HEK293 (cell line): ENCODE data around the gene PALMD.

ENCODE experiments used
- CTCF ChIA-PET: fragments of 350-600 bp; formaldehyde crosslinking; extraction: SDS; loops from one replicate; lab custom pipeline; 2021; ENCODE audit warnings: antibody characterized with exemption; lab: Yijun Ruan, JAX
- POLR2A ChIA-PET: fragments of 300-600 bp; formaldehyde crosslinking; extraction: SDS; loops from one replicate; lab custom pipeline; 2020; ENCODE audit warnings: antibody characterized with exemption, inconsistent platforms; lab: Yijun Ruan, JAX
- H3K27ac ChIP-seq: fragments of 200-500 bp; sonication (Bioruptor generic); 2 replicates; pipeline ENCODE4 v1.5.1; 2014; ENCODE audit warnings: low read depth, low read length, control low read depth, inconsistent platforms; ENCODE audit errors: extremely low read depth
- H3K36me3 ChIP-seq, 2 experiments: fragments of 200-500 bp in 1 of 2; sonication (Bioruptor generic) in 1 of 2; 1 replicate in 1 of 2; 2 replicates in 1 of 2; pipeline ENCODE4 v1.5.1; 2014 to 2017; ENCODE audit warnings: inconsistent platforms in 2 of 2, low read length in 2 of 2; ENCODE audit not compliant: control insufficient read depth in 2 of 2, insufficient read depth in 1 of 2
- H3K4me1 ChIP-seq: fragments of 200-500 bp; sonication (Bioruptor generic); 2 replicates; pipeline ENCODE4 v1.5.1; 2014; ENCODE audit warnings: mild to moderate bottlenecking, low read length, inconsistent platforms; ENCODE audit not compliant: control insufficient read depth, insufficient read depth
- H3K4me3 ChIP-seq: 2 replicates; pipeline ENCODE4 v1.5.1; 2011; ENCODE audit warnings: low read depth, mild to moderate bottlenecking, control low read depth, low read length, moderate library complexity
- H3K9me3 ChIP-seq: fragments of 200-500 bp; sonication (Bioruptor generic); 2 replicates; pipeline ENCODE4 v1.5.1; 2014; ENCODE audit warnings: low read depth, low read length, inconsistent platforms; ENCODE audit not compliant: control insufficient read depth, insufficient read depth
- BCL11B ChIP-seq: fragments of 450-650 bp; formaldehyde crosslinking; IDR thresholded peaks from 2 replicates; pipeline ENCODE4 v1.5.1; 2016; ENCODE audit warnings: low read depth, missing biosample characterization, missing genetic modification characterization
- PRDM6 ChIP-seq: fragments of 450-650 bp; formaldehyde crosslinking; IDR thresholded peaks from 2 replicates; pipeline ENCODE4 v1.5.1; 2017; ENCODE audit warnings: missing biosample characterization, missing genetic modification characterization
- REPIN1 ChIP-seq: fragments of 450-650 bp; formaldehyde crosslinking; IDR thresholded peaks from 2 replicates; pipeline ENCODE4 v1.5.1; 2017; ENCODE audit warnings: missing biosample characterization, missing genetic modification characterization, low read depth
- SP2 ChIP-seq: fragments of 450-650 bp; formaldehyde crosslinking; IDR thresholded peaks from 2 replicates; pipeline ENCODE4 v1.5.1; 2016; ENCODE audit warnings: missing biosample characterization, missing genetic modification characterization
- SP7 ChIP-seq: fragments of 450-650 bp; formaldehyde crosslinking; IDR thresholded peaks from 2 replicates; pipeline ENCODE4 v1.5.1; 2016; ENCODE audit warnings: missing biosample characterization, missing genetic modification characterization
- TCF7L2 ChIP-seq: IDR thresholded peaks from 2 replicates; pipeline ENCODE4 v1.6.1; 2011; ENCODE audit warnings: low read depth, mild to moderate bottlenecking, inconsistent platforms, low read length, moderate library complexity, borderline replicate concordance
- WT1 ChIP-seq: fragments of 450-650 bp; formaldehyde crosslinking; IDR thresholded peaks from 2 replicates; pipeline ENCODE4 v1.5.1; 2016; ENCODE audit warnings: missing biosample characterization, missing genetic modification characterization
- ZBTB49 ChIP-seq: fragments of 450-650 bp; formaldehyde crosslinking; IDR thresholded peaks from 2 replicates; pipeline ENCODE4 v1.5.1; 2016; ENCODE audit warnings: missing biosample characterization, missing genetic modification characterization, low read depth
- ZFHX2 ChIP-seq: fragments of 450-650 bp; formaldehyde crosslinking; conservative IDR thresholded peaks from 2 replicates; pipeline ENCODE4 v1.5.1; 2016; ENCODE audit warnings: missing biosample characterization, missing genetic modification characterization
- ZFP69B ChIP-seq: fragments of 450-650 bp; formaldehyde crosslinking; IDR thresholded peaks from 2 replicates; pipeline ENCODE4 v1.5.1; 2016; ENCODE audit warnings: missing biosample characterization, missing genetic modification characterization
- ZNF114 ChIP-seq: fragments of 450-650 bp; formaldehyde crosslinking; IDR thresholded peaks from 2 replicates; pipeline ENCODE4 v1.5.0; 2017; ENCODE audit warnings: missing biosample characterization, missing genetic modification characterization
- ZNF146 ChIP-seq: fragments of 450-650 bp; formaldehyde crosslinking; IDR thresholded peaks from 2 replicates; pipeline ENCODE4 v1.5.1; 2016; ENCODE audit warnings: missing biosample characterization, missing genetic modification characterization
- ZNF211 ChIP-seq: fragments of 450-650 bp; formaldehyde crosslinking; IDR thresholded peaks from 2 replicates; pipeline ENCODE4 v1.5.1; 2016; ENCODE audit warnings: low read depth, missing biosample characterization, missing genetic modification characterization
- ZNF302 ChIP-seq: fragments of 450-650 bp; formaldehyde crosslinking; IDR thresholded peaks from 2 replicates; pipeline ENCODE4 v1.5.1; 2016; ENCODE audit warnings: missing biosample characterization, missing genetic modification characterization, low read depth
- ZNF324 ChIP-seq: fragments of 450-650 bp; formaldehyde crosslinking; IDR thresholded peaks from 2 replicates; pipeline ENCODE4 v1.5.1; 2016; ENCODE audit warnings: missing biosample characterization, missing genetic modification characterization
- ZNF433 ChIP-seq: fragments of 450-650 bp; formaldehyde crosslinking; IDR thresholded peaks from 2 replicates; pipeline ENCODE4 v1.5.1; 2016; ENCODE audit warnings: missing biosample characterization, missing genetic modification characterization, low read depth
- ZNF560 ChIP-seq: fragments of 450-650 bp; formaldehyde crosslinking; IDR thresholded peaks from 2 replicates; pipeline ENCODE4 v1.5.1; 2017; ENCODE audit warnings: missing biosample characterization, missing genetic modification characterization, borderline replicate concordance
- ZNF571 ChIP-seq: fragments of 450-650 bp; formaldehyde crosslinking; IDR thresholded peaks from 2 replicates; pipeline ENCODE4 v1.5.0; 2017; ENCODE audit warnings: missing biosample characterization, missing genetic modification characterization
- ZNF596 ChIP-seq: fragments of 450-650 bp; IDR thresholded peaks from 2 replicates; pipeline ENCODE4 v1.5.0; 2018; ENCODE audit warnings: missing biosample characterization, mild to moderate bottlenecking, missing genetic modification characterization, moderate library complexity
- TF ChIP-seq, protein P1 (sequence below): fragments of 450-650 bp; formaldehyde crosslinking; IDR thresholded peaks from 2 replicates; pipeline ENCODE4 v1.5.1; 2016; ENCODE audit warnings: missing biosample characterization, missing genetic modification characterization
- TF ChIP-seq, protein P2 (sequence below): fragments of 450-650 bp; formaldehyde crosslinking; IDR thresholded peaks from 2 replicates; pipeline ENCODE4 v1.5.1; 2016; ENCODE audit warnings: missing biosample characterization, missing genetic modification characterization
- TF ChIP-seq, protein P3 (sequence below): fragments of 450-650 bp; formaldehyde crosslinking; IDR thresholded peaks from 2 replicates; pipeline ENCODE4 v1.5.1; 2016; ENCODE audit warnings: missing biosample characterization, missing genetic modification characterization, borderline replicate concordance
- TF ChIP-seq, protein P4 (sequence below): fragments of 450-650 bp; formaldehyde crosslinking; IDR thresholded peaks from 2 replicates; pipeline ENCODE4 v1.5.1; 2016; ENCODE audit warnings: missing biosample characterization, missing genetic modification characterization

PALMD gene

DNA sequence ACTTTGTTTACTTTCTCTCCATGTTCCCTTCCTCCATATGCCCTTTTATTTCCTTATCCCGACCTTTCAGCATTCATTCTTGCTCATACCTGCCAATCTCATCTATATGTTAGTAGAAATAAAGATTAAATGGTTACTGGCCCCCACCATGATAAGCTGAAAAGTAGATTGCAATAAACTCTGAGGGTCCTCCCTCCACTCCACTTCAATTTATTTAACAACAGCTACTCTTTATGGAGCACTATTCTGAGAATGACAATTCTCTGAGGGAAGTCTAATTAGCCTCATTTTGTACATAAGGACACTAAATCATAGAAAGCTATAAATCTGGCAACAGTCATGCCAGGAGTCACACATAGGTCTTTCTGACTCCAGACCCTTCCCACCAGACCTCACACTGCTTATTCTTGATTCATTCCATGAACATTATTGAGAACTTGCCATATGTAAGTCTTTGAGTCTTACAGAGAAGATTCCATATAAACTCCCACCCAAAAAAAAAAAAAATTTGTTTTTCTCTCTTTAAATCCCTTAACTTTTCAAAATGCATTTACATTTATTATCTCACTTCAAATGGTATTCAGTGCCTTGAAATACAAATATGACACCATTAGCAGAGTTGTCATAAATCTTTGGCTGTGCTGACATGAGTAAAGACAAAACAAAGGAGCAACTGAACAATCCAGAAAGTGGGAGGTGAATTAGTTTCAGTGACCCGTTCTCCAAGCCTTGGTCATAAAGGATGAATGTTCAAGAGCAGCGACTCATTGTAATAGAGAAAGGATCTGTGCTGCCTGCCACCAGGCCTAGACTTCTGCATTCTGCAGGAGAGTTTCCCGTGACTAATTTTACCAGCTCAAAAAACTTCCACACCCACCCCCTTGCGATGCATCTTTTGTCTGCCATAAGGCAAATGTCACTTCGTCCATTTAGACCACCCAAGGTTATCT is 28.5 kb downstream of the PALMD start:
- H3K36me3 ChIP-seq, result no peaks in the 10 kb centered on the region
- TF ChIP-seq ZNF560 (tag by site-specific recombination) (no peak), SP2 (tag by site-specific recombination) (no peak), PRDM6 (tag by site-specific recombination) (peak; percentile 55; the same call in 1 of the 2 replicates), SP7 (tag by site-specific recombination) (no peak), ZNF596 (tag by site-specific recombination) (no peak), TCF7L2 (peak; percentile 31), ZNF302 (tag by site-specific recombination) (no peak), ZNF114 (tag by site-specific recombination) (no peak), ZNF324 (tag by site-specific recombination) (no peak), ZFHX2 (tag by site-specific recombination) (no peak), BCL11B (tag by site-specific recombination) (no peak), ZNF146 (tag by site-specific recombination) (no peak), ZNF211 (tag by site-specific recombination) (no peak), ZBTB49 (tag by site-specific recombination) (no peak), REPIN1 (tag by site-specific recombination) (no peak), ZNF433 (tag by site-specific recombination) (no peak), ZFP69B (no peak), ZNF571 (tag by site-specific recombination) (no peak), WT1 (tag by site-specific recombination) (peak; percentile 62)
- TF ChIP-seq, protein P1, sequence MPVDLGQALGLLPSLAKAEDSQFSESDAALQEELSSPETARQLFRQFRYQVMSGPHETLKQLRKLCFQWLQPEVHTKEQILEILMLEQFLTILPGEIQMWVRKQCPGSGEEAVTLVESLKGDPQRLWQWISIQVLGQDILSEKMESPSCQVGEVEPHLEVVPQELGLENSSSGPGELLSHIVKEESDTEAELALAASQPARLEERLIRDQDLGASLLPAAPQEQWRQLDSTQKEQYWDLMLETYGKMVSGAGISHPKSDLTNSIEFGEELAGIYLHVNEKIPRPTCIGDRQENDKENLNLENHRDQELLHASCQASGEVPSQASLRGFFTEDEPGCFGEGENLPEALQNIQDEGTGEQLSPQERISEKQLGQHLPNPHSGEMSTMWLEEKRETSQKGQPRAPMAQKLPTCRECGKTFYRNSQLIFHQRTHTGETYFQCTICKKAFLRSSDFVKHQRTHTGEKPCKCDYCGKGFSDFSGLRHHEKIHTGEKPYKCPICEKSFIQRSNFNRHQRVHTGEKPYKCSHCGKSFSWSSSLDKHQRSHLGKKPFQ (tag by site-specific recombination), result no peak
- TF ChIP-seq, protein P2, sequence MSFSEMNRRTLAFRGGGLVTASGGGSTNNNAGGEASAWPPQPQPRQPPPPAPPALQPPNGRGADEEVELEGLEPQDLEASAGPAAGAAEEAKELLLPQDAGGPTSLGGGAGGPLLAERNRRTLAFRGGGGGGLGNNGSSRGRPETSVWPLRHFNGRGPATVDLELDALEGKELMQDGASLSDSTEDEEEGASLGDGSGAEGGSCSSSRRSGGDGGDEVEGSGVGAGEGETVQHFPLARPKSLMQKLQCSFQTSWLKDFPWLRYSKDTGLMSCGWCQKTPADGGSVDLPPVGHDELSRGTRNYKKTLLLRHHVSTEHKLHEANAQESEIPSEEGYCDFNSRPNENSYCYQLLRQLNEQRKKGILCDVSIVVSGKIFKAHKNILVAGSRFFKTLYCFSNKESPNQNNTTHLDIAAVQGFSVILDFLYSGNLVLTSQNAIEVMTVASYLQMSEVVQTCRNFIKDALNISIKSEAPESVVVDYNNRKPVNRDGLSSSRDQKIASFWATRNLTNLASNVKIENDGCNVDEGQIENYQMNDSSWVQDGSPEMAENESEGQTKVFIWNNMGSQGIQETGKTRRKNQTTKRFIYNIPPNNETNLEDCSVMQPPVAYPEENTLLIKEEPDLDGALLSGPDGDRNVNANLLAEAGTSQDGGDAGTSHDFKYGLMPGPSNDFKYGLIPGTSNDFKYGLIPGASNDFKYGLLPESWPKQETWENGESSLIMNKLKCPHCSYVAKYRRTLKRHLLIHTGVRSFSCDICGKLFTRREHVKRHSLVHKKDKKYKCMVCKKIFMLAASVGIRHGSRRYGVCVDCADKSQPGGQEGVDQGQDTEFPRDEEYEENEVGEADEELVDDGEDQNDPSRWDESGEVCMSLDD (tag by site-specific recombination), result no peak
- TF ChIP-seq, protein P3, sequence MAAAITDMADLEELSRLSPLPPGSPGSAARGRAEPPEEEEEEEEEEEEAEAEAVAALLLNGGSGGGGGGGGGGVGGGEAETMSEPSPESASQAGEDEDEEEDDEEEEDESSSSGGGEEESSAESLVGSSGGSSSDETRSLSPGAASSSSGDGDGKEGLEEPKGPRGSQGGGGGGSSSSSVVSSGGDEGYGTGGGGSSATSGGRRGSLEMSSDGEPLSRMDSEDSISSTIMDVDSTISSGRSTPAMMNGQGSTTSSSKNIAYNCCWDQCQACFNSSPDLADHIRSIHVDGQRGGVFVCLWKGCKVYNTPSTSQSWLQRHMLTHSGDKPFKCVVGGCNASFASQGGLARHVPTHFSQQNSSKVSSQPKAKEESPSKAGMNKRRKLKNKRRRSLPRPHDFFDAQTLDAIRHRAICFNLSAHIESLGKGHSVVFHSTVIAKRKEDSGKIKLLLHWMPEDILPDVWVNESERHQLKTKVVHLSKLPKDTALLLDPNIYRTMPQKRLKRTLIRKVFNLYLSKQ (tag by site-specific recombination), result no peak
- TF ChIP-seq, protein P4, sequence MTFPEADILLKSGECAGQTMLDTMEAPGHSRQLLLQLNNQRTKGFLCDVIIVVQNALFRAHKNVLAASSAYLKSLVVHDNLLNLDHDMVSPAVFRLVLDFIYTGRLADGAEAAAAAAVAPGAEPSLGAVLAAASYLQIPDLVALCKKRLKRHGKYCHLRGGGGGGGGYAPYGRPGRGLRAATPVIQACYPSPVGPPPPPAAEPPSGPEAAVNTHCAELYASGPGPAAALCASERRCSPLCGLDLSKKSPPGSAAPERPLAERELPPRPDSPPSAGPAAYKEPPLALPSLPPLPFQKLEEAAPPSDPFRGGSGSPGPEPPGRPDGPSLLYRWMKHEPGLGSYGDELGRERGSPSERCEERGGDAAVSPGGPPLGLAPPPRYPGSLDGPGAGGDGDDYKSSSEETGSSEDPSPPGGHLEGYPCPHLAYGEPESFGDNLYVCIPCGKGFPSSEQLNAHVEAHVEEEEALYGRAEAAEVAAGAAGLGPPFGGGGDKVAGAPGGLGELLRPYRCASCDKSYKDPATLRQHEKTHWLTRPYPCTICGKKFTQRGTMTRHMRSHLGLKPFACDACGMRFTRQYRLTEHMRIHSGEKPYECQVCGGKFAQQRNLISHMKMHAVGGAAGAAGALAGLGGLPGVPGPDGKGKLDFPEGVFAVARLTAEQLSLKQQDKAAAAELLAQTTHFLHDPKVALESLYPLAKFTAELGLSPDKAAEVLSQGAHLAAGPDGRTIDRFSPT (tag by site-specific recombination), result no peak

More for the DNA sequence above, 28.5 kb downstream of the PALMD start:
- Histone ChIP-seq H3K4me1 (peaks cover 8% of the 10 kb centered on the region; the same call in 1 of the 2 replicates), H3K9me3 (no peaks in the 10 kb centered on the region), H3K4me3 (no peak overlapping the region), H3K27ac (no peak overlapping the region)
- POLR2A ChIA-PET, result no interaction called here
- CTCF ChIA-PET, result interaction anchor here (2.0 to 2.1 kb wide), 2 partner anchors 8 to 11 kb away, joined by 5 to 6 read pairs; no protein-coding TSS in a partner anchor
